Gastroesophageal sphincter (tissue), 4 donors: ENCODE measurements around the gene PPFIA4. TPM values are rescaled to one million over a fixed set of nuclear protein-coding genes. Genes with fewer than 3 reads are reported as not detected.

ENCODE experiments used
- ATAC-seq: fragments of 150-250 bp; one replicate; pipeline ENCODE4 v1.9.1; 2016; ENCODE audit warnings: mild to moderate bottlenecking, moderate library complexity
- H3K27ac ChIP-seq, 4 donors: fragments of 200-600 bp; sonication (generic) in 3 of 4; 1 replicate in 3 of 4; 2 replicates in 1 of 4; pipeline ENCODE4 v1.5.1; 2016 to 2019
- H3K27me3 ChIP-seq: fragments of 200-600 bp; sonication (generic); one replicate; pipeline ENCODE4 v1.5.1; 2019
- H3K36me3 ChIP-seq, 2 donors: fragments of 200-600 bp; sonication (generic); one replicate each; pipeline ENCODE4 v1.5.1; 2019; ENCODE audit warnings: control low read depth in 1 of 2
- H3K4me1 ChIP-seq, 3 donors: fragments of 200-600 bp; sonication (generic); 1 replicate in 2 of 3; 2 replicates in 1 of 3; pipeline ENCODE4 v1.5.1; 2016 to 2019; ENCODE audit warnings: control low read depth in 2 of 3
- H3K4me3 ChIP-seq, 2 donors: fragments of 200-600 bp; sonication (generic); one replicate each; pipeline ENCODE4 v1.5.1; 2019; ENCODE audit warnings: mild to moderate bottlenecking in 1 of 2, moderate library complexity in 1 of 2
- H3K9me3 ChIP-seq, 3 donors: fragments of 200-600 bp; sonication (generic); one replicate each; pipeline ENCODE4 v1.5.1; 2017 to 2019; ENCODE audit warnings: control low read depth in 2 of 3
- CTCF ChIP-seq, 4 experiments: fragments of 200-600 bp in 2 of 4; fragments of 450-650 bp in 2 of 4; sonication (generic) in 1 of 4; IDR thresholded peaks; one replicate each; pipeline ENCODE4 v1.5.1; 2017 to 2019; ENCODE audit warnings: antibody characterized with exemption in 4 of 4, mild to moderate bottlenecking in 2 of 4, moderate library complexity in 2 of 4
- EP300 ChIP-seq: sonication (generic); formaldehyde crosslinking; IDR thresholded peaks from one replicate; pipeline ENCODE4 v1.6.1; 2017; ENCODE audit warnings: antibody characterized with exemption, mild to moderate bottlenecking
- POLR2A ChIP-seq, 2 donors: fragments of 450-650 bp; IDR thresholded peaks; one replicate each; pipeline ENCODE4 v1.6.1; 2017; ENCODE audit warnings: antibody characterized with exemption in 2 of 2, mild to moderate bottlenecking in 2 of 2, moderate library complexity in 1 of 2
- POLR2AphosphoS5 ChIP-seq: sonication (generic); formaldehyde crosslinking; IDR thresholded peaks from one replicate; pipeline ENCODE4 v1.6.1; 2017; ENCODE audit warnings: antibody characterized with exemption
- WGBS, 2 donors: methylation state at CpG; one replicate each; pipeline ENCODE4 v1.1.5; 2018; ENCODE audit warnings: low coverage in 1 of 2; 5-methylcytosine and 5-hydroxymethylcytosine counted together
- total RNA-seq, 4 donors: library from RNA; depleted of rRNA; stranded (reverse); fragments of >200 nt; gene quantifications; one replicate each; pipeline ENCODE4 v1.1.0, GENCODE V29; 2016

Gene PPFIA4
- total RNA-seq, 4 donors from 2014 or later: 0.81 to 10.5 (median 1.7) TPM

GRCh38 chr1:203090421-203091198 is 64.3 kb downstream of the PPFIA4 start:
- H3K27ac ChIP-seq: no peak overlapping the region
- H3K4me3 ChIP-seq: no peak overlapping the region
- WGBS, 2 donors: 58 to 61% methylated on average over 4 to 6 of the region's 6 CpGs
- ATAC-seq: no peak
- H3K36me3 ChIP-seq: no peaks in the 10 kb centered on the region
- TF ChIP-seq POLR2A (IDR thresholded peaks at IDR 0.05): no peak
- TF ChIP-seq CTCF (IDR thresholded peaks at IDR 0.05): no peak
- no peak for TF ChIP-seq EP300
- TF ChIP-seq POLR2AphosphoS5: no peak
- no peaks in the 10 kb centered on the region for H3K27me3 ChIP-seq
- peaks cover 0 to 16% (median 0%) of the 10 kb centered on the region in 3 donors for H3K9me3 ChIP-seq
- no peaks in the 10 kb centered on the region for H3K4me1 ChIP-seq

GRCh38 chr1:203091199-203091477 is 64.8 kb downstream of the PPFIA4 start:
- TF ChIP-seq POLR2A (IDR thresholded peaks at IDR 0.05) (no peak), CTCF (IDR thresholded peaks at IDR 0.05) (no peak), EP300 (no peak), POLR2AphosphoS5 (no peak)
- H3K4me1 ChIP-seq: no peaks in the 10 kb centered on the region

GRCh38 chr1:203091761-203092330 is 65.6 kb downstream of the PPFIA4 start:
- Histone ChIP-seq H3K27ac (no peak overlapping the region), H3K36me3 (no peaks in the 10 kb centered on the region), H3K9me3 (peaks cover 0 to 20% (median 0%) of the 10 kb centered on the region in 3 donors), H3K4me1 (no peaks in the 10 kb centered on the region), H3K4me3 (no peak overlapping the region), H3K27me3 (no peaks in the 10 kb centered on the region)
- TF ChIP-seq CTCF (IDR thresholded peaks at IDR 0.05) (no peak), EP300 (no peak), POLR2AphosphoS5 (no peak), POLR2A (IDR thresholded peaks at IDR 0.05) (no peak)
- no peak for ATAC-seq
- WGBS, 2 donors: 79 to 89% methylated on average over 3 to 6 of the region's 6 CpGs

More at GRCh38 chr1:203091199-203091477, 64.8 kb downstream of the PPFIA4 start:
- 68 to 95% methylated on average over 3 to 4 of the region's 4 CpGs for WGBS, 2 donors
- Histone ChIP-seq H3K36me3 (no peaks in the 10 kb centered on the region), H3K27ac (no peak overlapping the region), H3K27me3 (no peaks in the 10 kb centered on the region), H3K9me3 (peaks cover 0 to 20% (median 0%) of the 10 kb centered on the region in 3 donors), H3K4me3 (no peak overlapping the region)
- no peak for ATAC-seq

- H3K27ac ChIP-seq: no peak overlapping the region
- H3K36me3 ChIP-seq: no peaks in the 10 kb centered on the region
- peaks cover 0 to 20% (median 0%) of the 10 kb centered on the region in 3 donors for H3K9me3 ChIP-seq
- no peaks in the 10 kb centered on the region for H3K4me1 ChIP-seq
- H3K4me3 ChIP-seq: no peak overlapping the region
- no peak for ATAC-seq
- no peaks in the 10 kb centered on the region for H3K27me3 ChIP-seq
- no peak for TF ChIP-seq EP300
- TF ChIP-seq POLR2AphosphoS5: no peak
- TF ChIP-seq POLR2A (IDR thresholded peaks at IDR 0.05): no peak
- TF ChIP-seq CTCF (IDR thresholded peaks at IDR 0.05): no peak
- WGBS, 2 donors: 81% methylated on average over 1 of the region's 1 CpG; no CpG with 5 or more reads in 1 of the 2 donors
Measured at GRCh38 chr1:203093754-203094410, 67.6 kb downstream of the PPFIA4 start.
